ENCODE results near the gene KIF26B. TPM values are rescaled to one million over a fixed set of nuclear protein-coding genes. Genes with fewer than 3 reads are reported as not detected.

KIF26B gene
- total and polyA plus RNA-seq, 2 experiments from 2014 or later = 0.03 to 0.76 TPM

DNA sequence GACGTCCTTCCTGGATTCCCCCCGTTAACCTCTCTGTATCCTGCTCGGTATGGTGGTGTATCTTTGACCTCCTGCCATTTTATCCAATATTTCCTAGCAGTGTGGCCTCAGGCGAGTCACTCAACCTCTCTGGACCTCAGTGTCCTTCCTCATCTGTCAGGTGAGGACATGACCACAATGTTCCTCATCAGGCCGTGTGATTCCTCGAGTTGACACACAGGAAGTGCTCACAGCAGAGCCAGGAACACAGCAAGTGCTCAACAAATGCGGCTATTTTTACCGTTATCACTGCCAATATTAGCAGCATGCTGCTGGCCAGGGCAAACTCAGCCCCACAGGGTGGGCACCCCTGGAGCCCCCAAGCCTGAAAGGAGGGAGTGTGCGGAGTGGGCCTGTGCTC is 450.2 kb downstream of the KIF26B start (continued):
- TF ChIP-seq STAT1 (IDR thresholded peaks at IDR 0.05; ENCODE audit: unreplicated experiment) (no peak), NANOG (IDR thresholded peaks at IDR 0.05; ENCODE audit: borderline replicate concordance) (no peak), ZNF114 (CRISPR knock-in tag; IDR thresholded peaks at IDR 0.05) (no peak), EZH2 (IDR thresholded peaks at IDR 0.05; ENCODE audit: low read depth, unreplicated experiment) (no peak)
- TF ChIP-seq, protein P1, sequence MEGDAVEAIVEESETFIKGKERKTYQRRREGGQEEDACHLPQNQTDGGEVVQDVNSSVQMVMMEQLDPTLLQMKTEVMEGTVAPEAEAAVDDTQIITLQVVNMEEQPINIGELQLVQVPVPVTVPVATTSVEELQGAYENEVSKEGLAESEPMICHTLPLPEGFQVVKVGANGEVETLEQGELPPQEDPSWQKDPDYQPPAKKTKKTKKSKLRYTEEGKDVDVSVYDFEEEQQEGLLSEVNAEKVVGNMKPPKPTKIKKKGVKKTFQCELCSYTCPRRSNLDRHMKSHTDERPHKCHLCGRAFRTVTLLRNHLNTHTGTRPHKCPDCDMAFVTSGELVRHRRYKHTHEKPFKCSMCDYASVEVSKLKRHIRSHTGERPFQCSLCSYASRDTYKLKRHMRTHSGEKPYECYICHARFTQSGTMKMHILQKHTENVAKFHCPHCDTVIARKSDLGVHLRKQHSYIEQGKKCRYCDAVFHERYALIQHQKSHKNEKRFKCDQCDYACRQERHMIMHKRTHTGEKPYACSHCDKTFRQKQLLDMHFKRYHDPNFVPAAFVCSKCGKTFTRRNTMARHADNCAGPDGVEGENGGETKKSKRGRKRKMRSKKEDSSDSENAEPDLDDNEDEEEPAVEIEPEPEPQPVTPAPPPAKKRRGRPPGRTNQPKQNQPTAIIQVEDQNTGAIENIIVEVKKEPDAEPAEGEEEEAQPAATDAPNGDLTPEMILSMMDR (conservative IDR thresholded peaks at IDR 0.05; ENCODE audit: low read depth in 2 of 2) = no peak
- TF ChIP-seq, protein P2, sequence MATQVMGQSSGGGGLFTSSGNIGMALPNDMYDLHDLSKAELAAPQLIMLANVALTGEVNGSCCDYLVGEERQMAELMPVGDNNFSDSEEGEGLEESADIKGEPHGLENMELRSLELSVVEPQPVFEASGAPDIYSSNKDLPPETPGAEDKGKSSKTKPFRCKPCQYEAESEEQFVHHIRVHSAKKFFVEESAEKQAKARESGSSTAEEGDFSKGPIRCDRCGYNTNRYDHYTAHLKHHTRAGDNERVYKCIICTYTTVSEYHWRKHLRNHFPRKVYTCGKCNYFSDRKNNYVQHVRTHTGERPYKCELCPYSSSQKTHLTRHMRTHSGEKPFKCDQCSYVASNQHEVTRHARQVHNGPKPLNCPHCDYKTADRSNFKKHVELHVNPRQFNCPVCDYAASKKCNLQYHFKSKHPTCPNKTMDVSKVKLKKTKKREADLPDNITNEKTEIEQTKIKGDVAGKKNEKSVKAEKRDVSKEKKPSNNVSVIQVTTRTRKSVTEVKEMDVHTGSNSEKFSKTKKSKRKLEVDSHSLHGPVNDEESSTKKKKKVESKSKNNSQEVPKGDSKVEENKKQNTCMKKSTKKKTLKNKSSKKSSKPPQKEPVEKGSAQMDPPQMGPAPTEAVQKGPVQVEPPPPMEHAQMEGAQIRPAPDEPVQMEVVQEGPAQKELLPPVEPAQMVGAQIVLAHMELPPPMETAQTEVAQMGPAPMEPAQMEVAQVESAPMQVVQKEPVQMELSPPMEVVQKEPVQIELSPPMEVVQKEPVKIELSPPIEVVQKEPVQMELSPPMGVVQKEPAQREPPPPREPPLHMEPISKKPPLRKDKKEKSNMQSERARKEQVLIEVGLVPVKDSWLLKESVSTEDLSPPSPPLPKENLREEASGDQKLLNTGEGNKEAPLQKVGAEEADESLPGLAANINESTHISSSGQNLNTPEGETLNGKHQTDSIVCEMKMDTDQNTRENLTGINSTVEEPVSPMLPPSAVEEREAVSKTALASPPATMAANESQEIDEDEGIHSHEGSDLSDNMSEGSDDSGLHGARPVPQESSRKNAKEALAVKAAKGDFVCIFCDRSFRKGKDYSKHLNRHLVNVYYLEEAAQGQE (IDR thresholded peaks at IDR 0.05; ENCODE audit: unreplicated experiment) = no peak

DNA sequence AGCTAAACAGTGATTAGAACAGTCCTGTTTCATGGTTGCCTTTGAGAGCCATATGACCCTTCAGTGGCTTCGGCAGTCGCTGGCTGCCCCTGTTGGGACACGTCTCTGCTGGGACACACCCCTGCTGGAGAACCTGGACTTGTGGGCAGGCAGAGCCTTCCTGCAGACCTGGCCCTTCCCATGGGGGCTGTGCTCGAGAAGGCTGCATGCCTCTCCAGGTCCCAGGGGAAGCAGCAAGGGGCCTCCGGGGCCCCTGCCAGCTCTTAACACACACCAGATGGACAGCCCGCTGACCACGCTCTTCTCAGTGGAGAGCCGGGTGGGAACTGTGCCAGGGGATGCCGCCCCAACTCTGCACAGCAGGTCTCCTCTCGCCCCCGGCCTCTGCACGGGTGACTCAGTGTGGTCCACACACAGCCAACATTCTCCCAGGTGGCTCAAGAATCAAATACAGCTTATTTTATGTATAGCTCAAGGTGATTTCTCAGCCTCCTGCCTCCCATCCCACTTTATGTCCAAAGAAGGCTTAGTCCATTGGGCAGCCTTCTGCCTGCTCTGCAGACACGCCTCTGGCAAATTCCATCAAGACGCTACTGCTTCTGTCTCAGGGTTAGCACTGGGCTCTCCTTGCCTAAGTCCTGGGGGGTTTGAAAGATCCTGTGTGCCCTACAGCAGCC is 450.8 kb downstream of the KIF26B start:
- Histone ChIP-seq H3K27me3 (ENCODE audit: insufficient read depth) (no peaks in the 10 kb centered on the region), H2AFZ (no peak overlapping the region; the same call in 1 of the 2 replicates), H3K9me2 (ENCODE audit: insufficient read depth) (no peaks in the 10 kb centered on the region; the same call in 1 of the 2 replicates), H4K20me1 (replicated peaks; ENCODE audit: insufficient read depth) (no peaks in the 10 kb centered on the region), H3K27ac (ENCODE audit: low read depth) (no peak overlapping the region), H3K79me2 (replicated peaks; ENCODE audit: insufficient read depth) (no peaks in the 10 kb centered on the region), H3F3A (replicated peaks; ENCODE audit: low read depth) (no peaks in the 10 kb centered on the region), H3K4me3 (no peak overlapping the region), H3K4me1 (ENCODE audit: insufficient read depth) (no peaks in the 10 kb centered on the region), H3K4me2 (no peak overlapping the region), H3K36me3 (ENCODE audit: insufficient read depth) (no peaks in the 10 kb centered on the region)
- ATAC-seq (no peak), DNase-seq (ENCODE audit: low spot score) (no peak)
- Mint-ChIP-seq H3K27me3 (ENCODE audit: insufficient read depth, low read depth, poor library complexity) (peaks cover 2% of the 10 kb centered on the region), H3K36me3 (ENCODE audit: low read depth) (no peaks in the 10 kb centered on the region), H3K4me3 (no peak overlapping the region), H3K9me3 (no peaks in the 10 kb centered on the region), H3K27ac (no peak overlapping the region), H3K4me1 (no peaks in the 10 kb centered on the region)
- TF ChIP-seq EZH2phosphoT487 (IDR thresholded peaks at IDR 0.05; ENCODE audit: unreplicated experiment) = no peak
- TF ChIP-seq NANOG (IDR thresholded peaks at IDR 0.05; ENCODE audit: borderline replicate concordance) = no peak
- TF ChIP-seq, protein P2 (IDR thresholded peaks at IDR 0.05; ENCODE audit: unreplicated experiment) = no peak
- no peak for TF ChIP-seq ZNF114 (CRISPR knock-in tag; IDR thresholded peaks at IDR 0.05)
- TF ChIP-seq EZH2 (IDR thresholded peaks at IDR 0.05; ENCODE audit: low read depth, unreplicated experiment) = no peak
- TF ChIP-seq STAT1 (IDR thresholded peaks at IDR 0.05; ENCODE audit: unreplicated experiment) = no peak
- no peak for TF ChIP-seq ZNF331 (CRISPR knock-in tag; IDR thresholded peaks at IDR 0.05; ENCODE audit: low read depth)
- TF ChIP-seq JUNB (IDR thresholded peaks at IDR 0.05; ENCODE audit: unreplicated experiment) = no peak
